Activated effector memory CD4-positive, alpha-beta T cell treated with anti-CD3 and anti-CD28 coated beads, Interleukin-2, amount 50 U/mL, for 16 hours (primary cell): Measurements from ENCODE around the gene UBE2R2.
A peak's percentile ranks its signal among the peaks of the same experiment; 100 is the strongest.
"Not testable (repeated sequence)": the region's sequence is repeated elsewhere in the genome, so short reads cannot be mapped to it uniquely, and the experiment has no call there.

Experiments used
- DNase-seq: peaks from one replicate; pipeline ENCODE4 v3.0.0-alpha.2; 2020

Gene UBE2R2

DNA sequence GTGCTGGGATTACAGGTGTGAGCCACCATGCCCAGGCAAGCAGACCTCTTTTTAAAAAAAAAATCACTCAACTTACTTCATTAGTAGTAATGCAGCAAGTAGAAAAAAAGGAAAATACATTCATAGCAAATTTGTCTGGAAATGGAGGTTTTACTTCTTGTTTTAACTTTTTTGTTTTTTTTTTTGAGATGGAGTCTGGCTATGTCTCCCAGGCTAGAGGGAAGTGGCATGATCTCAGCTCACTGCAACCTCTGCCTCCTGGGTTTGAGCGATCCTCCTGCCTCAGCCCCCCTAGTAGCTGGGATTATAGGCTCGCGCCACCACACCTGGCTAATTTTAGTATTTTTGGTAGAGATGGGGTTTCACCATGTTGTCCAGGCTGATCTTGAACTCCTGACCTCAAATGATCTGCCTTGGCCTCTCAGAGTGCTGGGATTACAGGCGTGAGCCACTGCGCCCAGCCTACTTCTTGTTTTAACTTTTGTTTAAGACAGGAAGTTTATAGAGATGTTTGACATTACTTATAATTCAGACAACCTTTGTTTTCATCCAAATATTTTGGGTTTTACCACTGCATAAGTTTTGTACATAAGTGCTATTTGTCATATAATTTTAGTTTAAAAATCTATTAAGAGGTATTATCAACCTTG is 26.5 kb downstream of the UBE2R2 start:
- DNase-seq = no peak

DNA sequence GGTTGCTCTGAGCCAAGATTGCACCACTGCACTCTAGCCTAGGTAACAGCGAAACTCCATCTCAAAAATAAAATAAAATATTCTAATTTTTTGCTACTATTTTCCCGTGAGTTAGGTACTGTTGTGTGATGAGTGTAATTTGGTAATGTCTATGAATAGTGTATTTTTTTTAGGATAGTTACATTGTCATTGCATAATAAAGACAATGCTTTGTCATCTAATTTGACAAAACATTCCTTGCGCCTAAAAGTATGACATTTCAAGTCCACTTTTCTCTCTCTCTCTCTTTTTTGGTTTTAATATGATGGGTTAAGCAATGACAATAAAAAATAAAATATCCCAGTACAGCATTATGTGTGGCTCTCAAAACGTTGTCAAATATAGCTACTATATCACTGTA is 29.3 kb downstream of the UBE2R2 start:
- DNase-seq = no peak

DNA sequence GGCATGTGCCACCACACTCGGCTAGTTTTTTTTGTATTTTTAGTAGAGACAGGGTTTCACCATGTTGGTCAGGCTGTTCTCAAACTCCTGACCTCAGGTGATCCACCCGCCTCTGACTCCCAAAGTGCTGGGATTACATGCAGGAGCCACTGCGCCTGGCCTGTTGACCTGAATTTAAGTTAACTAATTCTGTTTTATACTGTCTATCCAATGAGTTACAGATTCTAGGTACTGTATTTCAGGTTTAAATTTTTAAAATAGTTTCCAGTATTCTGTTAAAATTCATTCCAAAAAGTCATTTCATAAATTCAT is 30.9 kb downstream of the UBE2R2 start:
- peak; percentile 51 for DNase-seq

DNA sequence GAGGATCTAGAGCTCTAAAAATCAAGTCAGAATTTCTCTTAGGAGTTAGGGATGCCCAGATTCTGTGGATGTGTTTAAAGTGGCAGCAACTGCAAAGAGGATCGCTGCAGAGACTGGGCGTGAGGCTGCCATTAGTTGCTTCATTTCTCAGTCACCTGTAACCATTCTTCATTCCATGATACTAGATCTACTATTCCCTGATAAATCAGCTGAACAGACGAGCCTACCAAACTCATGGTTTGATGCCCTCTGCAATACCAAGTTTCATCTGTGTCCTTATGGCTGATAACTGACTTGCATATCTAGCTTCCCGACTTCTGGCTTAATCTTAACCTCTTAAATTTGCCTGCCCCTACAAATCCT is 33.3 kb downstream of the UBE2R2 start:
- no peak for DNase-seq

DNA sequence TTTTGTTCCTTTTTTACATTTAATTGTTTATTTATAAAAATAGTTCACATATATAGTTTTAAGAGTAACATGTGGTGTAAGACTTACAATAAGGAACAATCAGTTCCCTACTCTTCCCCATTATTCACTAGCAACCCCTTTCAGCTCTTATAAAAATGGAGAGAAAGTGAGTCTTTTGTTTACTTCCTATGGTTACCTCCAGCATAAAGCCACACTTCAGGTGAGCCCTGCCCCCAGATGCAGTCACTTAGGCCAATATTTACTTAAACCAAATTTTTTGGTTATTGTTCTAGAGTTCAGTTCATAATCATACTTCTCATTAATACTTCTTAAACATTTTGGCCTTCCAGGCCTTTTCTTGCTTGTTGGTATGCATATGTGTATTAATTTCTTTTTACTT is 33.7 kb downstream of the UBE2R2 start:
- peak; percentile 14 for DNase-seq

GRCh38 chr9:33851301-33851700 is 34.3 kb downstream of the UBE2R2 start:
- DNase-seq = no peak

GRCh38 chr9:33852216-33852826 is 35.4 kb downstream of the UBE2R2 start:
- DNase-seq = peak; percentile 81

GRCh38 chr9:33856247-33856646 is 39.3 kb downstream of the UBE2R2 start:
- DNase-seq = no peak

DNA sequence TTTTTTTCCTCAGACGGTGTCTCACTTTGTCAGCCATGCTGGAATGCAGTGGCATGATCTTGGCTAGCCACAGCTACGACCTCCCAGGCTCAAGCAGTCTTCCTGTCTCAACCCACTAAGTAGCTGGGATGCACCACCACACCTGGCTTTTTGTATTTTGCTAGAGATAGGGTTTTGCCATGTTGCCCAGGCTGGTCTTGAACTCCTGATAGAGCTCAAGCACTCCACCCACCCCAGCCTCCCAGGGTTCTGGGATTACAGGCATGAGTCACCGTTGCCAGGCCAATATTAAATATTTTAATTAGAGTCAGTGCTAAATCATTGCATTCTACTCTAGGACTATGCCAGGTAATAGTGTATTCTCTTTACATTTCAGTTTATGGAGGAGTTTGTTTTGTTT is 41.5 kb downstream of the UBE2R2 start:
- DNase-seq = no peak

GRCh38 chr9:33860200-33860871 is 43.4 kb downstream of the UBE2R2 start:
- no peak for DNase-seq

DNA sequence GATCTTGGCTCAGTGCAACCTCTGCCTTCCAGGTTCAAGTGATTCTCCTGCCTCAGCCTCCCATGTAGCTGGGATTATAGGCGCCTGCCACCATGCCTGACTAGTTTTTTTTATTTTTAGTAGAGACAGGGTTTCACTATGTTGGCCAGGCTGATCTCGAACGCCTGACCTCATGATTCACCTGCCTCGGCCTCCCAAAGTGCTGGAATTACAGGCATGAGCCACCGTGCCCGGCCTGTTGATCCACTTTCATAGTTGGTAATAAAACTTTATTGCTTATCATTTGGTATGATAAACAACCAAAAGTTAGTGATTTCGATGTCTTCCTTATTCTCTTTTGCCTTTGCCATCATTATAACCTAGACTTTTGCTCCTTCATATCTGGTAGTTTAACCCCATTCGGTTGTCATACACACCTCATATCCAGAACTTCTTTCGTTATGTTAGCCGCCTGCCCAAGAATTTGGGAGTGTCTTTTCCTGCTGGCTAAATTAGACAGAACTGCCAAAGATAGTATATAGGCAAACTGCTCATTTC is 45.0 kb downstream of the UBE2R2 start:
- DNase-seq = no peak

GRCh38 chr9:33863027-33863426 is 46.1 kb downstream of the UBE2R2 start:
- not testable (repeated sequence) for DNase-seq

GRCh38 chr9:33867747-33868439 is 50.9 kb downstream of the UBE2R2 start:
- DNase-seq = no peak

GRCh38 chr9:33868440-33868973 is 51.5 kb downstream of the UBE2R2 start:
- no peak for DNase-seq

GRCh38 chr9:33869243-33869642 is 52.3 kb downstream of the UBE2R2 start:
- DNase-seq = not testable (repeated sequence)

GRCh38 chr9:33877727-33878489 is 60.9 kb downstream of the UBE2R2 start:
- no peak for DNase-seq

DNA sequence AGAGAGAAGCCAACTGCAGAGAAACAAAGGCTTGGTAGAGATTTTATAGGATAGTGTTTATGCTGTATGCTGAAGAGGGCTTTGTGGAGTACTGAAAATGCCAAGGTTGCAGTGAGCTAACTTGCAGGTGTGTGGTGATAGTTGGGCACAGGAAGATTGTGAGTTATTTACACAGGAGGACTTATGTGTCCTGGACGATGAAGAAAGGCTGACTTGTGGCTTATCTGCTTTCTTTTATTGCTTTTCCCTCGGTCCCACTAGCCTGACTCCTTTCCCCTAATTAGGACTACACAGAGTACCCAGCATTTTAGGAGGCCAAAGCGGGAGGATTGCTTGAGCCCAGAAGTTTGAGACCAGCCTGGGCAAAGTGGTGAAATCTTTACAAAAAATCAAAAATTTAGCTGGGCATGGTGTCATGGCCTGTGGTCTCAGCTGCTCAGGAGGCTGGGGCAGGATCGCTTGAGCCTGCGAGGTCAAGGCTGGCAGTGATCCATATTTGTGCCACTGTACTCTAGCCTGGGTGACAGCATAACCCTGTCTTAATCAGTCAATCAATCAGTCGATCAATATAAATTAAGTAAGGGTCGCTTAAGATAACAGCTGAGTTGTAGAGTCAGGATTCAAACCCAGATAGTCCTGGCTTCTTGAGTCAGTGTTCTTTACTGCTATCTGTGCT is 61.9 kb downstream of the UBE2R2 start:
- DNase-seq = no peak

DNA sequence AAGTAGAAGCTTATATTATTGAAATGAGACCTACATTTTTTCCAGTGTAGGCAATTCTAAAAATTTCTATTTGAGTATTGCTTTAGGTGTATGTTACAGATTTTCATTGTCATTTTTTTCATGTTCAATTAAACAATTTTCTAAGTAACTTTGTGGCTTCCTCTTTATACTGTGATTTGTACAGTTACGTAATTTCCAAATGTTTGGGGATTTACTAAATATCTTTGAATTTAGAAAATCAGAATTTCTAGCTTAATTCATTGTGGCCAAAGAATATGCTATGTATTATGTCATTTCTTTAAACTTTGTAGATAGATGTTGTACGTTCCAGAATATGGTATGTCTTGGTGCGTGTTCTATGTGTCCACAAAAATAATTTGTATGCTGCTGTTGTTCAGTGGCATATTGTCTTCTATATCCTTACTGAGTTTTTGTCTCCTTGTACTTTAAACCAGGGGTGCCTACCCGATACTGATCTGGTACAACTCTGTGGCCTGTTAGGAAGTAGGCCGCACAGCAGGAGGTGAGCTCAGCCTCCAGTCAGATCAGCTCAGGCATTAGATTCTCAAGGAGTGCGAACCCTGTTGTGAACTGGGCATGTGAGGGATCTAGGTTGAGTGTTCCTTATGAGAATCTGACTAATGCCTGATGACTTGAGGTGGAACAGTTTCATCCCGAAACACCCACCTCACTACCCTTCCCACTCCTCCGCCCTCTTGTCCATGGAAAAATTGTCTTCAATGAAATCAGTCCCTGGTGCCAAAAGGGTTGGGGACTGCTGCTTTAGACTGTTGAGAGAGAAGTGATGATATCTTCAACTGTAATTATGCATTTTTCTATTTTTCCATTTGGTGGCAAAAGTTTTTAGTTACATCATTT is 63.5 kb downstream of the UBE2R2 start:
- no peak for DNase-seq

- DNase-seq = no peak
Measured at GRCh38 chr9:33881635-33882034, 64.7 kb downstream of the UBE2R2 start.

DNA sequence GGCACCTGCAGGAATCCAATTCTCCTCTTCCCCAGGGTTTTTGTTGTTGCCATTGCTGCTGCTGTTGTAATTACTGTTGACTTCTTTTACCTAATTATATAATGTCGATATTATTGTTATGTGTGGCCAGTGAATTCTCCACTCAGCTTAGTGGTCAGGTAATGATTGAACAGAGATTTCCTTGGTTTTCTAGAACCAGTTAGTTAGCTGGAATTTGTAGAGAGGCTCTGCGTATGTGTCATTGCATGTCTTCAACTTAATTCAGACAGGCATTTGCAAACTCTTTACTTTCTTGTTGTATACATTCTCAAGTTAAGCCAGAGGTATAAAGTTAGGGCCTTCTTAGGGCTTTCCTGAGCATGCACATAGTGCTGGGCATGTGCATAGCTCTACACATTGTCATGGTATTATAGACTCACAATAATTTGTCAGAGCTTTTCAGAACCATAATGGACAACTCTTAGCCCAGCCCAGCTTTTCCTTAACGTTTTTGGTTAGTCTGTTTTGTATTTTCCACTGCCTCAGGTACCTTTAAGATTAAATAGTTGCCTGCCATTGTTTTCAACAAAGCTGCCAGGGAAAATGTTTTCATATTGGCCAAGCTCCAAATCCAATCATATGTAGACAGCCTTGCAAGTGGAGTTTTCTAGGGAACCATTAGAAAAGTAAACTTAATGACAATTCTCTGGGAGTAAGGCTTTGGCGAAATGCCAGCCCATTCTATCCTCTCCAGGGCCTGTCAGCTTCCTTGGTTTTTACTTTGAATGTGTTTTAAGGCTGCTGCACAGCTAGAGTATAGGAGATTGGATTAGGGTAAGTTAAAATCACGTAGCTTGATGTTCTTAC is 68.1 kb downstream of the UBE2R2 start:
- DNase-seq = no peak
